ENCODE measurements around the gene TBC1D5. TPM values are rescaled to one million over a fixed set of nuclear protein-coding genes. Genes with fewer than 3 reads are reported as not detected.

The TBC1D5 gene
- total and polyA plus RNA-seq, 8 donors: 47.4 to 74.8 (median 55.3) TPM

GRCh38 chr3:17580901-17581300 is 161.5 kb downstream of the TBC1D5 start:
- intact Hi-C loops (cut with DNase I): no loop called here
- no peaks in the 10 kb centered on the region for H3K9me3 ChIP-seq
- TF ChIP-seq, protein P1, sequence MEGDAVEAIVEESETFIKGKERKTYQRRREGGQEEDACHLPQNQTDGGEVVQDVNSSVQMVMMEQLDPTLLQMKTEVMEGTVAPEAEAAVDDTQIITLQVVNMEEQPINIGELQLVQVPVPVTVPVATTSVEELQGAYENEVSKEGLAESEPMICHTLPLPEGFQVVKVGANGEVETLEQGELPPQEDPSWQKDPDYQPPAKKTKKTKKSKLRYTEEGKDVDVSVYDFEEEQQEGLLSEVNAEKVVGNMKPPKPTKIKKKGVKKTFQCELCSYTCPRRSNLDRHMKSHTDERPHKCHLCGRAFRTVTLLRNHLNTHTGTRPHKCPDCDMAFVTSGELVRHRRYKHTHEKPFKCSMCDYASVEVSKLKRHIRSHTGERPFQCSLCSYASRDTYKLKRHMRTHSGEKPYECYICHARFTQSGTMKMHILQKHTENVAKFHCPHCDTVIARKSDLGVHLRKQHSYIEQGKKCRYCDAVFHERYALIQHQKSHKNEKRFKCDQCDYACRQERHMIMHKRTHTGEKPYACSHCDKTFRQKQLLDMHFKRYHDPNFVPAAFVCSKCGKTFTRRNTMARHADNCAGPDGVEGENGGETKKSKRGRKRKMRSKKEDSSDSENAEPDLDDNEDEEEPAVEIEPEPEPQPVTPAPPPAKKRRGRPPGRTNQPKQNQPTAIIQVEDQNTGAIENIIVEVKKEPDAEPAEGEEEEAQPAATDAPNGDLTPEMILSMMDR (IDR thresholded peaks at IDR 0.05): no peak
- H3K4me1 ChIP-seq: peaks cover 0 to 16% of the 10 kb centered on the region in 2 donors
- no peaks in the 10 kb centered on the region for H3K36me3 ChIP-seq
- no peaks in the 10 kb centered on the region for H3K27me3 ChIP-seq
- H3K4me3 ChIP-seq: no peak overlapping the region
- DNase-seq: no peak
- H3K27ac ChIP-seq: no peak overlapping the region
- no peak for ATAC-seq

- Histone ChIP-seq H3K36me3 (no peaks in the 10 kb centered on the region), H3K4me3 (no peak overlapping the region), H3K27ac (no peak overlapping the region), H3K27me3 (no peaks in the 10 kb centered on the region), H3K4me1 (peaks cover 0 to 16% of the 10 kb centered on the region in 2 donors), H3K9me3 (no peaks in the 10 kb centered on the region)
- no peak for ATAC-seq
- TF ChIP-seq, protein P1 (IDR thresholded peaks at IDR 0.05): no peak
- DNase-seq: no peak
- intact Hi-C loops (cut with DNase I): no loop called here
Measured at GRCh38 chr3:17579289-17580031, 163.0 kb downstream of the TBC1D5 start.

- DNase-seq (no peak), ATAC-seq (no peak)
- intact Hi-C loops (cut with DNase I): no loop called here
- Histone ChIP-seq H3K4me3 (no peak overlapping the region), H3K27ac (no peak overlapping the region), H3K27me3 (no peaks in the 10 kb centered on the region), H3K9me3 (no peaks in the 10 kb centered on the region), H3K36me3 (no peaks in the 10 kb centered on the region), H3K4me1 (peaks cover 0 to 16% of the 10 kb centered on the region in 2 donors)
- TF ChIP-seq, protein P1 (IDR thresholded peaks at IDR 0.05): no peak
Measured at GRCh38 chr3:17577796-17578520, 164.5 kb downstream of the TBC1D5 start.

GRCh38 chr3:17573396-17573795 is 169.0 kb downstream of the TBC1D5 start:
- no peaks in the 10 kb centered on the region for H3K27me3 ChIP-seq
- no peak for DNase-seq
- no peaks in the 10 kb centered on the region for H3K4me1 ChIP-seq
- no peak for ATAC-seq
- H3K4me3 ChIP-seq: no peak overlapping the region
- intact Hi-C loops (cut with DNase I): no loop called here
- TF ChIP-seq, protein P1 (IDR thresholded peaks at IDR 0.05): no peak
- no peaks in the 10 kb centered on the region for H3K9me3 ChIP-seq
- no peak overlapping the region for H3K27ac ChIP-seq
- H3K36me3 ChIP-seq: no peaks in the 10 kb centered on the region

DNA sequence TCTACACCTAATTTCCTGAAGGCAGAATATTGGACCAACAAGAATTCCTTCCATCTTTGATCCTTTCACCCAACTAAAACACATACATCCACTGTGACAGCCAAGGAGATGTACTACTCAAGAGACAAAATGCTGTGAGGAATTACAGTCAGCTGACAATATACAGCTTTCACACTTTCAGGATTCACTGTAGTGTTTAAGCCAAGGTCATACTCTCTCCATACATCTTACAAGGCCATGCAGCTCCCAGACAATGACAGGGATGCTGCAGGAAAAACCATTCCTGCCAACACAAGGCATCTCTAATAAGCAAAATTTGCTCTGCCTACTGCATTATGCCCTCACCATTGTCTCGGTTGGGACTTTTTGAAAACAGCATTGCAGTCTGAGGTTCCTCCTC is 170.7 kb downstream of the TBC1D5 start:
- Histone ChIP-seq H3K27me3 (no peaks in the 10 kb centered on the region), H3K9me3 (no peaks in the 10 kb centered on the region), H3K27ac (no peak overlapping the region), H3K4me3 (no peak overlapping the region), H3K36me3 (no peaks in the 10 kb centered on the region), H3K4me1 (no peaks in the 10 kb centered on the region)
- DNase-seq: no peak
- intact Hi-C loops (cut with DNase I): no loop called here
- no peak for ATAC-seq
- TF ChIP-seq, protein P1 (IDR thresholded peaks at IDR 0.05): no peak
